CD4-positive, alpha-beta T cell treated with Interleukin-10 for 1 hour (primary cell): ENCODE measurements around the gene DMXL2.
"Not testable (repeated sequence)": the region's sequence is repeated elsewhere in the genome, so short reads cannot be mapped to it uniquely, and the experiment has no call there.

Source experiments
- DNase-seq: peaks from one replicate; pipeline ENCODE4 v3.0.0-alpha.2; 2020

The DMXL2 gene

GRCh38 chr15:51491941-51492340, 130.6 kb downstream of the DMXL2 start:
- no peak for DNase-seq

DNA sequence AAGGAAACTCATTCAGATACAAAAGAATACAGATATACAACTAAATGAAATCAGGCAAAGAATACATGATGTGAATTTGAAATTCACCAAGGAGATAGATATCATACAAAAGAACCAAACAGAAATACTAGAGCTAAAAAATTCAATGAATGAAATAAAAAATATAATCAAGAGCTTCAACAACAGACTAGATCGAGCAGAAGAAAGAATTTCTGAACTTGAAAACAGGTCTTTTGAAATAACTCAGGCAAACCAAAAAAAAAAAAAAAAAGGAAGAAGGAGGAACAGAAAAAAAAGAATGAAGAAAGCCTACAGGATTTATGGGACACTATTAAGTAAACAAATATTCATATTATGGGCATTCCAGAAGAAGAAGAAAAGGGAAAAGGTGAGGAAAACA, 137.8 kb downstream of the DMXL2 start:
- no peak for DNase-seq

DNA sequence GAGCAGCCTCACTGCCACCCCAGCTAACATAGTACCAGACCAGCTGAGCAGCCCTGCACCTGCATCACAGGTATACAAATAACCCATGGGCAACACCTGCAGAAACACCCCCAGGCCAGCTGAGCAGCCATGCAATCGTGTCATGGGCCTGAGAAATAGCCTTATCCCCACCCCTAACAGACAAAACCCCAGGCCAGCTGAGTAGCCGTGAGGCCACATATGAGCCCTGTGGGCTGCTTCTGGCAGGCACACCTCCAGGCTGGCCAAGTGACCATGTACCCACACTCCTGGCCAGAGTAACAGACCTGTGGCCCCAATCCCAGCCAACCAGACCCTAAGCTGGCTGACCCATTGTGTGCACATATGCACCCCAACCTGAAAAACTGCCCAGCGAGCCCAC, 138.6 kb downstream of the DMXL2 start:
- no peak for DNase-seq

DNA sequence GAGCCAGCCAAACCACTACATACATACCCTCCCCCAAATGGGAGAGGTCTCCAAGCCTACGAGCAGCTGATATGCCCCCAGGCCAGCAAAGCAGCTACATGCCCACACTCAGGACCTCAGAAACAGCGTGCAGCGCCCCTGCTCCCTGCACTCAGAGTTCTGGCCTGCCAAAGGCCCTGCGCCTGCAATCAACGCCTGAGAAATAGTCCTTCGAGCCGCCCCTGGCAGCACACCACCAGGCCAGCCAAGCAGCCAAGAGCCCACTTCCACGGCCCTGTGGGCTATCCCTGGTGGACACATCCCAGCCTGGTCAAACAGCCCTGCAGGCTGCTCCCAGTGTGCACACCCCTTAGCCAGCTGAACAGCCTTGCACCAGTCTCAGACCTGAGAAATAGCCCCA, 139.1 kb downstream of the DMXL2 start:
- no peak for DNase-seq

- no peak for DNase-seq
Observed at GRCh38 chr15:51475736-51476135, 146.8 kb downstream of the DMXL2 start.

- DNase-seq, result no peak
Observed at GRCh38 chr15:51470512-51470911, 152.1 kb downstream of the DMXL2 start.

GRCh38 chr15:51460796-51461195, 161.8 kb downstream of the DMXL2 start:
- DNase-seq, result no peak

DNA sequence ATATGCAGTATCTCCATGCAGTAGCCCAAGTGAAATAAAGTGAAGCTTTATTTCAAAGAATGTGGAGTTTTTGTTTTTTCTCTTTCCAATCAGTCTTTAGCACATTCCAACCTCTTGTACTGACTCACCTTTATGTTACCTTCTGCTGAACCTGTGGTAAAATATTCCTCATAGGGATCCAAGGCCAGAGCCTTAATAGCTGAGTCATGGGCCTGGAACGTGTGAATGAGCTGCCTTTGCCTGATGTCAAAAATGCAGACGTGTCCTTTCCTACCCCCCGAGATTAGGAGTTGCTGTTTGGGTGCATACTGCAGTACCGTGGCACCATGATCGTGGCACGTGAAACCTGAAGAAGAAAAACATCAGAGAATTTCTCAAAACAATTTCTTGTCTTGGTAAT, 172.6 kb downstream of the DMXL2 start:
- DNase-seq, result no peak

GRCh38 chr15:51448622-51449399, 173.8 kb downstream of the DMXL2 start:
- no peak for DNase-seq

- no peak for DNase-seq
Observed at GRCh38 chr15:51447855-51448621, 174.5 kb downstream of the DMXL2 start.

GRCh38 chr15:51446029-51446744, 176.4 kb downstream of the DMXL2 start:
- not testable (repeated sequence) for DNase-seq

GRCh38 chr15:51444807-51445206, 177.8 kb downstream of the DMXL2 start:
- no peak for DNase-seq

DNA sequence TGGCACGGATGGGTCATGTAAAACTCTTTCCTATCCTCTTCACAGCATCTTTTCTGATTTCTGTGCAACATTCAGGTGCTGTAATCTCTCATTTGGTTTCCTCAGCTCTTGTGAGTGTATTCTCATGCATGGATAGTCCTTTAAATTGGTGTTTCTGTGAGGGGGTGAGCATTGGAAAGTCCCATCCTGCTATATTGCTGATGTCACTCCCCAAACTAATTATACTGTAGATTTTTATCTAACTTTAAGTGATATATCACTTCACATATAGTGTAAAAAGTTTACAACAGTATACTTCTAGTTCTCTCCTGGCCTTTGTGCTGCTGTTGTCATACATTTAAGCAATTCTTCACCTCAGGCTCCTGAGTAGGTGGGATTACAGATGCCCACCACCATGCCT, 178.5 kb downstream of the DMXL2 start:
- no peak for DNase-seq

GRCh38 chr15:51443282-51443914, 179.2 kb downstream of the DMXL2 start:
- DNase-seq, result no peak

DNA sequence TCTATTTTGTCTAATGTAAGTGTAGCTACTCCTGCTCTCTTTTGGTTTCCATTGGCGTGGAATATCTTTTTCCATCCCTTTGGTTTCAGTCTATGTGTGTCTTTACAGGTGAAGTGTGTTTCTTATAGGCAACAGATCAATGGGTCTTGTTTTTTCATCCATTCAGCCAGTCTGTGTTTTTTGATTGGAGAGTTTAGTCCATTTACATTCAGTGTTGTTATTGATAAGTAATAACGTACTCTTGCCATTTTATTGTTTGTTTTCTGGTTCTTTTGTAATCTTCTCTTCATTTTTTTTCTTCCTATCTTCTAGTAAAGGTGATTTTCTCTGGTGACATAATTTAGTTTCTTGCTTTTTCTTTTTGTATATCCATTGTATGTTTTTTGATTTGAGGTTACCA, 184.0 kb downstream of the DMXL2 start:
- no peak for DNase-seq

DNA sequence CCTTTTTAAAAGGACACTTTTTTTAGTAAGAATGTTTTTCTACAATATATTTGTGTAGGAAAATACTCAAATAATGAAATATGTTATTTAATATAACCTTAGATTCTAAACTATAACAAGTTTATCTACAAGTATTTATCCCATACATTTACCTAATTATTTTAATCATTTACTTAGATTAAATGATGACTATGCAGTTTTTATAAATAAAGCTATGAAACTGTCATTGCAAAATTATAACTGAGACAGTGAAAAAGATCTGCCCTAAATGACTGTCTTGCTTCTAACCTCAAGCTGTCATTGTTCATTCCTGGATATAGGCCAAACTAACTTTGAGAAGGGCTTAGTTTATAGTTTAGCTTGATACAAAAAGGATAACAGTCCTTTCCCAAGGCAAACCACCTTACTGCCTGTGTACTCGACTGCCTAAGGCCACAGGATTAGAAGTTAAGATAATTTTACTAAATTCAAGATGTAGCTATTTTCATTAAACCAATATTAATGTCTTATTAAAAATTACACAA, 197.0 kb downstream of the DMXL2 start:
- no peak for DNase-seq

DNA sequence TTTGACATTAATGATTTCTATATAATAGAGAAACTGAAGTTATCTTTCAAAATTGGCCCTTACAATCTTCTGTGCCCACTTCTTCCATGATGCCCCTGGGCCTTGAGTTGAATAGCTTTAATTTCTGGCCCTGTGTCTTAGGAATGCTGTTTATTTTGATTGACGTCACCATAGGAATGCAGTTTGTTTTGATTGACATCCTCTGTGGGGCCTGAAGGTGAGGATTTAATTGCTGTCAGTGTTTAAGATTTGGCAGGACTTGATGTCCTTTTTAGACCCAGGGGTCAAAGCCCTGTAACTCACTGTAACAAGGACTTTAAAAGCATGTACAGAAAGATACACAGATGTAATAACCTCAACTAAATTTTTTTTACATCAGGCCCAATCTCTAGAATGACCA, 197.8 kb downstream of the DMXL2 start:
- DNase-seq, result no peak

GRCh38 chr15:51423040-51423439, 199.5 kb downstream of the DMXL2 start:
- DNase-seq, result not testable (repeated sequence)

DNA sequence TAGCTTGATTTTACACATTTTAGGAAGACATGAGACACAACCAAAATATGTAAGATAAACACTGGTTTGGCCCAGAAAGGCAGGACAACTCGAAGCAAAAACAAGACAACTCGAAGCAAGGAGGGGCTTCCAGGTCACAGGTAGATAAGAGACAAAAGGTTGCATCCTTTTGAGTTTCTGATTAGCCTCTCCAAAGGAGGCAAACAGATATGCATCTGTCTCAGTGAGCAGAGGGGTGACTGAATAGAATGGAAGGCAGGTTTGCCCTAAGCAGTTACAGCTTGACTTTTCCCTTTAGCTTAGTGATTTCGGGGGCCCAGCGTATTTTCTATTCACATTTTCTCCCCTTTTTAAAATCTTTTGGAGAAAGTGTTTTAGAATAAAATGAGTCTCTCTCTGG, 206.4 kb downstream of the DMXL2 start:
- no peak for DNase-seq

DNA sequence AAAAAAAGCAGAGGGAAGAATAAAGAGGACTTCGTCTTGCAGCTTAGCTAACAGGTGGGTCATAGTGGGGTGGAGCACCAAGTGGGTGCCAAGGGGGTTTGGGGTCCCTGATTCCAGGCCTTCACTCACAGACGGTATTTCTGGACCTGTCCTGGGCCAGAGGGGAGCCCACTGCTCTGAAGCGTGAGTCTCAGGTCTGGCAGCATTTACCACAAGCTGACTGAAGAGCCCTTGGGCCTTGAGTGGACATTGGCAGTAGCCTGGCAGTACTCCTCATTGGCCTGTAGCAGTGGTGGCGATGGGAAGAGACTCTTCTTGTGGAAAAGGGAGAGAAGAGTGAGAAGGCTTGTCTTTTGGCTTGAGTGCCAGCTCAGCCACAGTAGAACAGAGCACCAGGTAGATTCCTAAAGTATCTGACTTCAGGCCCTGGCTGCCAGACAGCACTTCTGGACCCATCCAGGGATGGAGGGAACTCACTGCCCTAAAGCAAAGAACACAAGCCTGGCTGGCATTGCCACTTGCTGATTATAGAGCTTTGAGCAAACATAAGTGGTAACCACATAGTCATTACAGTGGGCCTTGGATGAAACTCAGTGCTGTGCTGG, 208.2 kb downstream of the DMXL2 start:
- no peak for DNase-seq

DNA sequence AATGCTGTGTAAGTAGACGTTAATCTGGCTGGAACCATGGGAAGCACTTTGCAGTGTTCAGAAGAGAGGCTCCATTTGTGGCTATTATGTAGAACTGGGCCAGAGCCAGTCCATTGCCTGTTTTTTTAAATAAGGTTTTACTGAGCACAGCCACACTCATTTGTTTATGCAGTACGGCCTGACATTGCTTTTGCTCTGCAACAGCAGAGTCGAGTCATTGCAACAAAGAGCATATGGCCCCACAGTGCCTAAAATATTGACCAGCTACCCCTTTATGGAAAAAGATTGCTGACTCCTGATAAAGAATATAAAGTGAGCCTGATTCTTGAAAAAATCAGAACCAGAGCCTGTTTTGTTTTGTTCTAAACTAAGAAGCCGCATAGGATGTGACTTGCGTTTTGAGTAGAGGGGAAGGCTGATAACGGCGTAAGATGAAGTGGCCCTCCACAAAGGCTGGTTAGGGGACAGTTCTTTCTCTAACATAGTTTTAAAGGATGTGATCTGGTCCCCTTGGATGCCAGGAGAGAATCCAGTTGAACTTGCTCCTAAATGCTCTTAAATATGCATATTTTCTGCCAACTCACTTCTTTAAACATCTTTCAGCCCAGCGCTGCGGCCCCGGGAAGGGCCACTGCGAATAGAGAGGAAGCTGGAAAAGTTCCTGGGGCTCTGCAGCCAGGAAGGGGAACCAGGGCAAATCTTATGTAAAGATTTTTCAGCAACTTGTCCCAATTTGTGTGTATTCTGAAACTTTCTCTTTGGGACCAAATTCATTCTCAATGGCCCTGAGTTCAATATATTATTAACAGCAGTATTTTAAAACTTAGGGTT, 216.7 kb downstream of the DMXL2 start:
- DNase-seq, result no peak
